ENCODE data around the gene FADS6. TPM values are rescaled to one million over a fixed set of nuclear protein-coding genes. Genes with fewer than 3 reads are reported as not detected.

FADS6 gene
- total RNA-seq, 1 experiment from 2014 or later, result 1.2 TPM

- H3K79me2 ChIP-seq (ENCODE audit: insufficient read depth, low read length), result no peaks in the 10 kb centered on the region
- no peak overlapping the region for H4K8ac ChIP-seq (replicated peaks; ENCODE audit: insufficient read length, low read depth, low read length)
- Mint-ChIP-seq H3K9me3 (no peaks in the 10 kb centered on the region), H3K4me1 (peaks cover 18 to 25% of the 10 kb centered on the region in 2 experiments), H3K27ac (no peak overlapping the region), H3K4me3 (peak overlapping the region in 1 of 2 experiments; percentile 53; a peak in 3 of 5 replicates), H3K27me3 (ENCODE audit: low read depth) (peaks cover 39% of the 10 kb centered on the region), H3K36me3 (ENCODE audit: insufficient read depth in 1 of 3, low read depth in 3 of 3) (peaks cover 7 to 18% (median 15%) of the 10 kb centered on the region in 3 experiments; a peak in 6 of 7 replicates)
- no peak overlapping the region for H2AK5ac ChIP-seq (ENCODE audit: insufficient read length, low read length)
- H3K18ac ChIP-seq (ENCODE audit: insufficient read length, low read depth, low read length), result no peak overlapping the region
- H3K9me3 ChIP-seq (ENCODE audit: control insufficient read depth, low read depth, low read length), result no peaks in the 10 kb centered on the region
- no peak overlapping the region for H3K9ac ChIP-seq (ENCODE audit: extremely low read depth, insufficient read length, low read length)
- no peak overlapping the region for H3K4me2 ChIP-seq (ENCODE audit: insufficient read depth, insufficient read length, low read length)
- H2AFZ ChIP-seq (ENCODE audit: low read length), result no peak overlapping the region
- H2BK20ac ChIP-seq (ENCODE audit: low read depth, low read length, poor library complexity, severe bottlenecking), result no peak overlapping the region
- no peak overlapping the region for H3K14ac ChIP-seq (ENCODE audit: insufficient read depth, low read length)
- H4K20me1 ChIP-seq (ENCODE audit: control insufficient read depth, insufficient read depth, insufficient read length), result no peaks in the 10 kb centered on the region
- no peaks in the 10 kb centered on the region for H3K79me1 ChIP-seq (ENCODE audit: insufficient read depth, low read depth, low read length, poor library complexity, severe bottlenecking)
- no peak overlapping the region for H2BK5ac ChIP-seq (ENCODE audit: insufficient read length, low read length)
- no CpG with 5 or more reads among the region's 7 CpGs for WGBS (ENCODE audit: extremely low coverage, insufficient read length, low lambda C conversion rate)
- no peaks in the 10 kb centered on the region for H3K23me2 ChIP-seq (ENCODE audit: insufficient read length, low read depth, low read length, poor library complexity, severe bottlenecking)
- H4K91ac ChIP-seq (ENCODE audit: insufficient read length, low read depth, low read length), result no peak overlapping the region
- no peak overlapping the region for H3K23ac ChIP-seq (ENCODE audit: insufficient read length, low read depth, low read length)
- no peak overlapping the region for H2BK12ac ChIP-seq (ENCODE audit: insufficient read length, low read depth, low read length)
- H3K4ac ChIP-seq (ENCODE audit: low read depth, low read length), result no peak overlapping the region
- H4K5ac ChIP-seq (ENCODE audit: insufficient read length, low read depth, low read length), result no peak overlapping the region
- H2BK15ac ChIP-seq (ENCODE audit: low read depth, low read length), result no peak overlapping the region
- H3K4me1 ChIP-seq (ENCODE audit: insufficient read depth, low read length), result peaks cover 2% of the 10 kb centered on the region; the same call in 1 of the 2 replicates
- no peak overlapping the region for H3T11ph ChIP-seq (ENCODE audit: low read length)
- H3K56ac ChIP-seq (ENCODE audit: insufficient read length, low read depth, low read length), result no peak overlapping the region
- TF ChIP-seq CTCF (conservative IDR thresholded peaks at IDR 0.05), result no peak
- H3K27me3 ChIP-seq (ENCODE audit: insufficient read depth, low read length), result peaks cover 12% of the 10 kb centered on the region
- H3K27ac ChIP-seq (ENCODE audit: insufficient read length, low read depth, low read length), result no peak overlapping the region
- DNase-seq, result peak; percentile 72
- H2BK120ac ChIP-seq (ENCODE audit: low read depth, low read length, poor library complexity, severe bottlenecking), result no peak overlapping the region
Measured at GRCh38 chr17:74839990-74840852, 53.2 kb downstream of the FADS6 start.
